Measurements from ENCODE around the gene IDH3G.

The IDH3G gene

DNA sequence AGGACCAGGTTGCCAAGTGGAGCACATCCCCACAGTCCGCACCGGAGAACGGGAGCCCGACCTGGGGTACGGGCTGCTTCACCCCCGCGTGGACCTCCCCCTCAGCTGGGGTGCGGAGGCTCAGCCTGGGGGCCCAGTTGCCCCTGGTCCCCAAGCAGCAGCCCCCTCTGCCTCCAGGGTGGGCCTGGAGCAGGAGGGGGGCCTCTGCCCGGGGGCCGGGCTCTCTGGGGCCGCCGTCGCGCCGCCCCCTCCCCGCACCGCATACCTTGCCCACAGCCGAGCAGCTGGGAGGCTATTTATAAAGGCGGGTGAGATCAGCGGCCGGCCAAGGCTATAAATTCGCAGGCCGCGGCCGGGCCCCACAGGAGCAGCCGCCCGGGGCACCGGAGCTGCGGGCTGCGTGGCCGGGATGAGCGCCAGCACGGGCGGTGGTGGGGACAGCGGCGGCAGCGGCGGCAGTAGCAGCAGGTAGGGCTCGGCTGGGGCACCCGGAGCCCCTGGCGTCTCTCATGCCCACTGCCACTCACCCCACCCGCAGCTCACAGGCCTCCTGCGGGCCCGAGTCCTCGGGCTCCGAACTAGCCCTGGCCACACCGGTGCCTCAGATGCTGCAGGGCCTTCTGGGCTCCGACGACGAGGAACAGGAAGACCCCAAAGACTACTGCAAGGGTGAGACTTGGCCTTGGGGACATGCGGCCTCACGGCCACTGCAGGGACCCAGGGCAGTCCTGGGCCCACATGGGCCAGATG, 13.3 kb downstream of the IDH3G start, which contains the start of gene SRPK3 (continued):
- TF ChIP-seq, protein P1, sequence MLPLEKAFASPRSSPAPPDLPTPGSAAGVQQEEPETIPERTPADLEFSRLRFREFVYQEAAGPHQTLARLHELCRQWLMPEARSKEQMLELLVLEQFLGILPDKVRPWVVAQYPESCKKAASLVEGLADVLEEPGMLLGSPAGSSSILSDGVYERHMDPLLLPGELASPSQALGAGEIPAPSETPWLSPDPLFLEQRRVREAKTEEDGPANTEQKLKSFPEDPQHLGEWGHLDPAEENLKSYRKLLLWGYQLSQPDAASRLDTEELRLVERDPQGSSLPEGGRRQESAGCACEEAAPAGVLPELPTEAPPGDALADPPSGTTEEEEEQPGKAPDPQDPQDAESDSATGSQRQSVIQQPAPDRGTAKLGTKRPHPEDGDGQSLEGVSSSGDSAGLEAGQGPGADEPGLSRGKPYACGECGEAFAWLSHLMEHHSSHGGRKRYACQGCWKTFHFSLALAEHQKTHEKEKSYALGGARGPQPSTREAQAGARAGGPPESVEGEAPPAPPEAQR (tag by site-specific recombination; IDR thresholded peaks at IDR 0.05) = no peak
- TF ChIP-seq ZNF677 (tag by site-specific recombination; IDR thresholded peaks at IDR 0.05) = no peak

DNA sequence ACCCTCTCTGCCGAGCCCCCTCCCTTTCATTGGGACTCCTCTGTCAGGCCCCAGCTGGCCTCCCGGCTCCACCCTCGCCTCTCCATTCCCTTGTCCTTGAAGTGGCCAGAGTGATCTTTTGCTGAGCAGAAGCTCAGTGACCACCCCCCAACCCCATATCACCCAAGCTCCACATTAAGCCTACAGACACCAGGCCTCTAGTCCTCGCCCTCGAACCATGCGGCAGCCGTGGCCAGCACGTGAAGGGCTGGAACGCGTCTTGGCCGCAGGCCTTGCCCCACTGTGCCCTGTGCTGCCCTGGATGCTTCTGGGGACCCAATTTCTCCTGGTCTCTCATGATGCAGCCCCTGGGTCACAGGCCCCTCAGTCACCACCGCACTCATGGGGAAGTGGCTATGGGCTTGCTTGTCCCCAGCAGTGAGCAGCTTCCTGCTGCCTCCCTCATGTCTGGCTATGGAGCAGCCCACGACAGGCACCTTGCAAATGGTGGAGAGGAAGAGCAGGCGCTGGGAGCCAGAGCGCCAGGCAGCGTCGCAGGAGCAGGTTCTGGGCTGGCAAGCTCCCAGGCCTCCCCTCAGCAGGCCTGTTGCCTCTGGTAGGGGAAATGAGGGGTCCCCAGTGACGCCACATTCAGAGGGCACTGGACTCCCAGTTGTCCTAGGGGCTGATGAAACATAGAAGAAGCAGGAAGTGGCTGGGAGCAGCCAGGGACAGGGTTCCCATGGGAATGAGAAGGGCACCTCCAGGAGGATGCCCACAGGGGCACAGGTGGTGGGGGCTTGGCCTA, 14.1 kb downstream of the IDH3G start:
- Histone ChIP-seq H3K27ac (ENCODE audit: extremely low read depth, low read depth, low read length) (no peak overlapping the region), H3K4me1 (ENCODE audit: control insufficient read depth, insufficient read depth, low read length) (no peaks in the 10 kb centered on the region), H3K36me3 (ENCODE audit: control insufficient read depth in 2 of 2, insufficient read depth in 1 of 2, low read length in 2 of 2) (peaks cover 0 to 4% of the 10 kb centered on the region in 2 experiments; a peak in 1 of 3 replicates), H3K9me3 (ENCODE audit: control insufficient read depth, insufficient read depth, low read depth, low read length) (no peaks in the 10 kb centered on the region), H3K4me3 (ENCODE audit: low read depth, low read length) (no peak overlapping the region)
- ChIA-PET CTCF (interaction anchor here (0.6 to 1.2 kb wide), 7 partner anchors 17 to 128 kb away, joined by 3 to 4 read pairs (median 3); no protein-coding TSS in a partner anchor), POLR2A (interaction anchor here (0.7 to 3.3 kb wide), 3 partner anchors 14 to 148 kb away, joined by 3 to 16 read pairs (median 8); partner anchors contain the start of genes IDH3G and SSR4)
- TF ChIP-seq ZNF677 (tag by site-specific recombination; IDR thresholded peaks at IDR 0.05) (no peak), ZNF239 (tag by site-specific recombination; IDR thresholded peaks at IDR 0.05) (no peak), ZNF830 (tag by site-specific recombination; IDR thresholded peaks at IDR 0.05; ENCODE audit: low read depth) (no peak)
- TF ChIP-seq, protein P2, sequence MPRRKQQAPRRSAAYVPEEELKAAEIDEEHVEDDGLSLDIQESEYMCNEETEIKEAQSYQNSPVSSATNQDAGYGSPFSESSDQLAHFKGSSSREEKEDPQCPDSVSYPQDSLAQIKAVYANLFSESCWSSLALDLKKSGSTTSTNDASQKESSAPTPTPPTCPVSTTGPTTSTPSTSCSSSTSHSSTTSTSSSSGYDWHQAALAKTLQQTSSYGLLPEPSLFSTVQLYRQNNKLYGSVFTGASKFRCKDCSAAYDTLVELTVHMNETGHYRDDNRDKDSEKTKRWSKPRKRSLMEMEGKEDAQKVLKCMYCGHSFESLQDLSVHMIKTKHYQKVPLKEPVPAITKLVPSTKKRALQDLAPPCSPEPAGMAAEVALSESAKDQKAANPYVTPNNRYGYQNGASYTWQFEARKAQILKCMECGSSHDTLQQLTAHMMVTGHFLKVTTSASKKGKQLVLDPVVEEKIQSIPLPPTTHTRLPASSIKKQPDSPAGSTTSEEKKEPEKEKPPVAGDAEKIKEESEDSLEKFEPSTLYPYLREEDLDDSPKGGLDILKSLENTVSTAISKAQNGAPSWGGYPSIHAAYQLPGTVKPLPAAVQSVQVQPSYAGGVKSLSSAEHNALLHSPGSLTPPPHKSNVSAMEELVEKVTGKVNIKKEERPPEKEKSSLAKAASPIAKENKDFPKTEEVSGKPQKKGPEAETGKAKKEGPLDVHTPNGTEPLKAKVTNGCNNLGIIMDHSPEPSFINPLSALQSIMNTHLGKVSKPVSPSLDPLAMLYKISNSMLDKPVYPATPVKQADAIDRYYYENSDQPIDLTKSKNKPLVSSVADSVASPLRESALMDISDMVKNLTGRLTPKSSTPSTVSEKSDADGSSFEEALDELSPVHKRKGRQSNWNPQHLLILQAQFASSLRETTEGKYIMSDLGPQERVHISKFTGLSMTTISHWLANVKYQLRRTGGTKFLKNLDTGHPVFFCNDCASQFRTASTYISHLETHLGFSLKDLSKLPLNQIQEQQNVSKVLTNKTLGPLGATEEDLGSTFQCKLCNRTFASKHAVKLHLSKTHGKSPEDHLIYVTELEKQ (tag by site-specific recombination; IDR thresholded peaks at IDR 0.05; ENCODE audit: borderline replicate concordance) = no peak

DNA sequence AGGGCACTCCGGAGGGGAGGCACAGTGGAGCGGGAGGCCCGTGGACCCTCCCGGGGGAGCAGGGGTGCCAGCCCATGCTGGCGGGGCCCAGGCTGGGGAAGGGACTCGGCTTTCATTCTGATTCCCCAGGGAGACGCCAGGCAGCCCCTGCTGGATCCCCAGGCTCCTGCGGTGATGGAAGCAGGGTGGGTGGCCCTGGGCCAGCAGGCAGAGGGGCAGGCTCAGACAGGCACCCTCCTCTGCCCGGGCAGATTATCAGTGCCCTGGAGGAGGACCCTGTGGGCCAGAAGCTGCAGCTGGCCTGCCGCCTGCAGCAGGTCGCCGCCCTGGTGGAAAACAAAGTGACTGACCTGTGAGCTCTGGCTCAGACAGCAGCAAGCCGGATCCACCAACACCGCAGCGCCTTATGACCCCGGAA, 15.5 kb downstream of the IDH3G start:
- TF ChIP-seq ZIC2 (tag by site-specific recombination; IDR thresholded peaks at IDR 0.05) = peak; percentile 60; the same call in 1 of the 2 replicates
- TF ChIP-seq, protein P3, sequence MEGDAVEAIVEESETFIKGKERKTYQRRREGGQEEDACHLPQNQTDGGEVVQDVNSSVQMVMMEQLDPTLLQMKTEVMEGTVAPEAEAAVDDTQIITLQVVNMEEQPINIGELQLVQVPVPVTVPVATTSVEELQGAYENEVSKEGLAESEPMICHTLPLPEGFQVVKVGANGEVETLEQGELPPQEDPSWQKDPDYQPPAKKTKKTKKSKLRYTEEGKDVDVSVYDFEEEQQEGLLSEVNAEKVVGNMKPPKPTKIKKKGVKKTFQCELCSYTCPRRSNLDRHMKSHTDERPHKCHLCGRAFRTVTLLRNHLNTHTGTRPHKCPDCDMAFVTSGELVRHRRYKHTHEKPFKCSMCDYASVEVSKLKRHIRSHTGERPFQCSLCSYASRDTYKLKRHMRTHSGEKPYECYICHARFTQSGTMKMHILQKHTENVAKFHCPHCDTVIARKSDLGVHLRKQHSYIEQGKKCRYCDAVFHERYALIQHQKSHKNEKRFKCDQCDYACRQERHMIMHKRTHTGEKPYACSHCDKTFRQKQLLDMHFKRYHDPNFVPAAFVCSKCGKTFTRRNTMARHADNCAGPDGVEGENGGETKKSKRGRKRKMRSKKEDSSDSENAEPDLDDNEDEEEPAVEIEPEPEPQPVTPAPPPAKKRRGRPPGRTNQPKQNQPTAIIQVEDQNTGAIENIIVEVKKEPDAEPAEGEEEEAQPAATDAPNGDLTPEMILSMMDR (tag by site-specific recombination; IDR thresholded peaks at IDR 0.05) = peak; percentile 37; the same call in 1 of the 2 replicates
- 0 out of 2 replicates have a peak, but pooled peaks have one; percentile 24 for TF ChIP-seq KLF8 (tag by site-specific recombination; IDR thresholded peaks at IDR 0.05)
- TF ChIP-seq, protein P4, sequence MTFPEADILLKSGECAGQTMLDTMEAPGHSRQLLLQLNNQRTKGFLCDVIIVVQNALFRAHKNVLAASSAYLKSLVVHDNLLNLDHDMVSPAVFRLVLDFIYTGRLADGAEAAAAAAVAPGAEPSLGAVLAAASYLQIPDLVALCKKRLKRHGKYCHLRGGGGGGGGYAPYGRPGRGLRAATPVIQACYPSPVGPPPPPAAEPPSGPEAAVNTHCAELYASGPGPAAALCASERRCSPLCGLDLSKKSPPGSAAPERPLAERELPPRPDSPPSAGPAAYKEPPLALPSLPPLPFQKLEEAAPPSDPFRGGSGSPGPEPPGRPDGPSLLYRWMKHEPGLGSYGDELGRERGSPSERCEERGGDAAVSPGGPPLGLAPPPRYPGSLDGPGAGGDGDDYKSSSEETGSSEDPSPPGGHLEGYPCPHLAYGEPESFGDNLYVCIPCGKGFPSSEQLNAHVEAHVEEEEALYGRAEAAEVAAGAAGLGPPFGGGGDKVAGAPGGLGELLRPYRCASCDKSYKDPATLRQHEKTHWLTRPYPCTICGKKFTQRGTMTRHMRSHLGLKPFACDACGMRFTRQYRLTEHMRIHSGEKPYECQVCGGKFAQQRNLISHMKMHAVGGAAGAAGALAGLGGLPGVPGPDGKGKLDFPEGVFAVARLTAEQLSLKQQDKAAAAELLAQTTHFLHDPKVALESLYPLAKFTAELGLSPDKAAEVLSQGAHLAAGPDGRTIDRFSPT (tag by site-specific recombination; IDR thresholded peaks at IDR 0.05) = no peak; the same call in 1 of the 2 replicates
- TF ChIP-seq, protein P5, sequence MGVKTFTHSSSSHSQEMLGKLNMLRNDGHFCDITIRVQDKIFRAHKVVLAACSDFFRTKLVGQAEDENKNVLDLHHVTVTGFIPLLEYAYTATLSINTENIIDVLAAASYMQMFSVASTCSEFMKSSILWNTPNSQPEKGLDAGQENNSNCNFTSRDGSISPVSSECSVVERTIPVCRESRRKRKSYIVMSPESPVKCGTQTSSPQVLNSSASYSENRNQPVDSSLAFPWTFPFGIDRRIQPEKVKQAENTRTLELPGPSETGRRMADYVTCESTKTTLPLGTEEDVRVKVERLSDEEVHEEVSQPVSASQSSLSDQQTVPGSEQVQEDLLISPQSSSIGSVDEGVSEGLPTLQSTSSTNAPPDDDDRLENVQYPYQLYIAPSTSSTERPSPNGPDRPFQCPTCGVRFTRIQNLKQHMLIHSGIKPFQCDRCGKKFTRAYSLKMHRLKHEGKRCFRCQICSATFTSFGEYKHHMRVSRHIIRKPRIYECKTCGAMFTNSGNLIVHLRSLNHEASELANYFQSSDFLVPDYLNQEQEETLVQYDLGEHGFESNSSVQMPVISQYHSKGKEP (tag by site-specific recombination; IDR thresholded peaks at IDR 0.05) = no peak
- TF ChIP-seq, protein P6, sequence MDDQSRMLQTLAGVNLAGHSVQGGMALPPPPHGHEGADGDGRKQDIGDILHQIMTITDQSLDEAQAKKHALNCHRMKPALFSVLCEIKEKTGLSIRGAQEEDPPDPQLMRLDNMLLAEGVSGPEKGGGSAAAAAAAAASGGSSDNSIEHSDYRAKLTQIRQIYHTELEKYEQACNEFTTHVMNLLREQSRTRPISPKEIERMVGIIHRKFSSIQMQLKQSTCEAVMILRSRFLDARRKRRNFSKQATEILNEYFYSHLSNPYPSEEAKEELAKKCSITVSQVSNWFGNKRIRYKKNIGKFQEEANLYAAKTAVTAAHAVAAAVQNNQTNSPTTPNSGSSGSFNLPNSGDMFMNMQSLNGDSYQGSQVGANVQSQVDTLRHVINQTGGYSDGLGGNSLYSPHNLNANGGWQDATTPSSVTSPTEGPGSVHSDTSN (CRISPR knock-in tag; IDR thresholded peaks at IDR 0.05) = 0 out of 2 replicates have a peak, but pooled peaks have one; percentile 12
- POLR2A ChIA-PET = interaction anchor here (2.1 kb wide), 1 partner anchor 150 kb away, joined by 8 read pairs; no protein-coding TSS in a partner anchor
- Histone ChIP-seq H3K27ac (ENCODE audit: extremely low read depth, low read depth, low read length) (no peak overlapping the region), H3K4me1 (ENCODE audit: control insufficient read depth, insufficient read depth, low read length) (no peaks in the 10 kb centered on the region), H3K36me3 (ENCODE audit: control insufficient read depth in 2 of 2, insufficient read depth in 1 of 2, low read length in 2 of 2) (no peaks in the 10 kb centered on the region), H3K4me3 (ENCODE audit: low read depth, low read length) (no peak overlapping the region), H3K9me3 (ENCODE audit: control insufficient read depth, insufficient read depth, low read depth, low read length) (no peaks in the 10 kb centered on the region)
- CTCF ChIA-PET = interaction anchor here (0.6 to 2.2 kb wide), 4 partner anchors 11 to 541 kb away, joined by 3 to 8 read pairs (median 4); no protein-coding TSS in a partner anchor

Measured in HEK293 (cell line).